Left renal cortex interstitium (tissue), 4 donors: Measurements from ENCODE around the gene MID1. TPM values are rescaled to one million over a fixed set of nuclear protein-coding genes. Genes with fewer than 3 reads are reported as not detected.

Experiments
- DNase-seq, 4 donors: peaks; one replicate each; pipeline ENCODE4 v3.0.0-alpha.2; 2013; ENCODE audit warnings: low read depth in 4 of 4, low spot score in 2 of 4, missing footprints in 1 of 4
- polyA plus RNA-seq, 4 donors: library from polyadenylated mRNA; unstranded; fragments of 120-200 nt; gene quantifications; one replicate each; pipeline ENCODE4 v1.2.1, GENCODE V29; 2013; ENCODE audit not compliant: insufficient read length in 4 of 4

The MID1 gene
- polyA plus RNA-seq, 4 donors: 19.4 to 28.9 (median 25.5) TPM

DNA sequence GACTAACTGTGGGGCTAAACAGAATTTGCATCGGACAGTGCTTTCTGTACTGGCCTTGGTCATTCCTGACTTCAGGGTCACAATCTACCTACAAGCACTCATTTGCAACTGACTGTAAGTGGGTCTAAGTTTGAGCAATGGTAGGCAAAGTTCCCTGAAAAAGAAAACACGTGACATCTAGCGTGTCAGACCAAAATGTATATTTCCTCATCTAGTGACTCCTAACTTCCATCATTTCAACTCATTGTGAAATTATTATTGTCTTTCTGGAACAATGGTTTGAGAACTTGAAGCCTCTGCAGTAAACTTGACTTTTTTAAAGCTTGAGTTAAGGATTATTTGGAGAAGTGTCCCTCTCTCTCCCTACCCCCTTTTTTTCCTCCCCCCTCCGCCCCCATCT is 113.6 kb downstream of the MID1 start:
- DNase-seq: no peak

DNA sequence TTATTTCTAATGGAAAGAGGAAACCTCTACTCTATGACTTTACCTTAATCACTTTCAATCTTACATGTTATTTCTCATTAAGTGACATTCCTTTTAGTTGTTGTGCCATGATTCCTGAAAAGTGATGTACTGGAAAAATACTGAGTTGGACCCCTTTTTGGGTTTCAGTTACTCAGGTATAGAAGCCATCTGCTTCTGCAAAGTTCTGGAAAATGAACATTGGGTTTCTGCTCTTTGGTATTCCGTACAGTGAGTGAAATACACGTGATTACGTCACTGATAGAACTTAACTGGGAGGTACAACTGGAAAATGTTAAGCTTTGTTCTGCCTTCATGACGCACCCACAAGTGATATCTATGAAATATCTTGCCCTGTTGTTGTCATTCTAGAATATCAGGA is 114.7 kb downstream of the MID1 start:
- no peak for DNase-seq

DNA sequence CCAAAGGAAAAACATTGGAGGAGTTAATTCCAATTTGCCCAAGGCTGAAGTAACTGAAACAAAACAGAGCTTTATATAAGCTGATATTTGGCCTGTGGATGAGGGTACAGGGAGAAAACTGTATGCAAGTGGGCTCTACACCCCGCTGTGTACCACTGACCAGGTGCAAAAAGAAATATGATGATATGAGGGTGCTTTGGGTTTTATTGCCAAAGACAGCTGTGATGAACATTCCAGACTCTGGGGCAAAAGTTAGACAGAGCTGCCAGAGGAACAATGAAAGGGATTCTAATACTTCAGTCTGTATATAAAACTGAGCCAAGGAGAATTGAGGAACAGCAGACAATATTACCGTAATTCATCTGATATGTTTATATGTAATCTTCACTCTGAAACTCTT is 117.4 kb downstream of the MID1 start:
- DNase-seq: no peak

DNA sequence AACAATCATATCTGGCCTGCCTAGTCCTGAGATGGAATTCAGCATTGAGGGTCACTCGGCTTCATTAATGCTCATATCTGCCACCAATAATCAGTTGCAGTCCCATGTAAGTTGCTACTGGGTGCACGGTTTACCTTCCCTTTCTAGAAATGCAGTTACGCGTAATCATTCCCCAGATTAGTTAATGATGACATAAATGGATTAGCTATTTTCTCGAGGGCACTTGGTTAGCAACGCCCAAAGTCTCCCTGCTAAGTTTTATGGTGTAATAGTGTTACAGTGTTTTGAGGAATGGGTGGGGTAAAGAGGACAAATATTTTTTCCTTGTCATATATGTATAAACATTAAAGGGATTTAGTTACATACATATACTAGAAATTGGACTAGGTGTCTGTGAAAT is 118.8 kb downstream of the MID1 start:
- no peak for DNase-seq

DNA sequence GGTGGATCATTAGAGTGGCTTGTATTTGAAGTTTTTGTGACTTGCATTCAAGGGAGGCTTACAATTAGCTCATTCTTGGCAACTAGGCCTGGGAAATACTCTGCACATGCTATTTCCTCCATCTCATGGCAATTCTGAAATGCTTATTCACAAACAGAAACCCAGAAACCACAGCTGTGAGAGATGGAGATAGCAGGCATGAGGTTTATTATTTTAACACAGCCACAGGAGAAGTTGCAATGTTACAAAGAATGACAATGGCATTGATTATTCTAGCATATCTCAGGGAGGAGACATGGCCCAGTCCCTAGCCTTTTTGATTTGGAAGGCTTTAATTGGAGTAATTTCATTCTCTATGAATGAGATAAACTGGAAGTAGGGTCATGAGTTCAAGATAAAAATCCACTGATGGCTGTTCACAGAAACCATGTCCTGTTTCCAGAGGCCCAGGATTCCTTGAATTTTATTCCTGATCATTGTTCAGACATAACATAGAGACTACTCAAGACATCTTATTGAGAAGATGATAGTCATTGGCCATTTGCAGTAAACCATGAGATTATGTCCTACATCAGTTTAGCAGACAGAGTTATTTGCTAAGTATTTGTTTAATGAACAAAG is 123.9 kb downstream of the MID1 start:
- DNase-seq: no peak

DNA sequence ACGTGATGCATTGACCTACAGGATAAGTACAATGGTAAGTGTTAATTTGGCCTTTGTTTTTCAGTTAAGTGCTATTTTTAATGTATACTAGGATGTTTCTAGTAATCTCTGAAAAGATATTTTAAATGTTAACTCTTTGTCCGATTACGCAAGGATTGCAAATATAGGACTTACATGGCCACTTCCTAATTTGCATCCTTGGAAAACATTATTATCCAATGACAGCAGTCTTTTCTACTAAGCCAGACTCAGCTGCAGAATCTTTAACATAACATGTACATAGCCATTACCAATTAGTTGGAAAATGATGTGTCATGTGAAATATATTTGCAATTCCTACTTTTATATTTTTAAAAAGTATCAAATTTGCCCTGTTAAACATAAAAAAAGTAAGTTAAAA is 124.7 kb downstream of the MID1 start:
- no peak for DNase-seq

DNA sequence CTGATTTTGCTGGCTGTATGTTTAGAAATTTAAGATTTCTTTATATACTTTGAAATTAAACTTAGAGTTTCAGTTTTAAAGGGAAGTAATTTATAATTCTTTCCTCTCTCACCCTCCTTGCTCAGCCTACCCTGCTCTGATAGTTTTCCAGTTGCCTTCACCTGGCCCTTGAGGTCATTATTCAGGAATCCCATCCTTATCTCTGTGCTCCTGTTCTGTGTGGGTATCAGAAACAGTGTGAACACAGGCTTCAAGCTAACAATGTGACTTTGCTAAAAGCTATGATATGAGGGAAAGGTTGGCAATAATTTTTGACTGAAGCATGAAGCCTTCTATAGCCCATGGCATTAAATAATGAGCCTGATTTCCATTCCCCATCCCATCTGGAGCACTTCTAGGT is 128.1 kb downstream of the MID1 start:
- no peak for DNase-seq

DNA sequence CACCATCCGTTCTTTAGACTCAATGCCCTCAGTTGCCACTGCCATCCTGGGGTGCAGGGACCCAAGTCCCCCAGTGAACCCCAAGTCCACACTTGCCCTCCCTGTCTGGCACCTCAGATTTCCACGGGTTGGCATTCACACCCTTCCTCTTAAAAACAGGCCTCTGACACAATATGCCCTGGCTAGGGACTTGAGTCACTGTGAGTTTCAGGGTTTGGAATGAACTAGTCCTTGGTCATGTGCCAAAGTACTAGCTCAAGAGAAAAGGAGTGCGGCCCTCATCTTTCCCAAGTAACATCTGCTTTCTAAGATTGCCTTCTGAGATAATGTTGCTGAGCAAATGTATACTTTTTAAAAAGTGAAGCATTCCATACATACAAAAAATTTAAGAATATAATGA is 134.0 kb downstream of the MID1 start:
- DNase-seq: no peak

DNA sequence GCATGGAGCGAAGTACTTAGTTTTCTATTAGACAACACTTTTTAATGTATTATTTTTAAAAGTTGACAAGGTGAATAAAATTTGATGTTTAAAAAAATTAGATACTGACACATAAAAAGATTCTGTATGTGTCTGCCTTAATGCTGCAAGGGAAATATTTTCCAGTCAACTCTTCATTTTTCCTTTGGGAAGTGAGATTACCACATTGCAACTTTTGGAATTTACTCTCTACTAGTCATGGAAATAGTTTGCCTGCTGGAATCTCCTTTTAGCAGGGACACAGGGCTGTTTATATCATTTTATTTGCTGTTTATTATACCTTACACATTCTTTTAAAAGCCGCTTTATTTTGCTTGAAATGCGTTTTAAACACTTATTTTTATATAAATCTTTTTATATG is 135.1 kb downstream of the MID1 start:
- DNase-seq: no peak

DNA sequence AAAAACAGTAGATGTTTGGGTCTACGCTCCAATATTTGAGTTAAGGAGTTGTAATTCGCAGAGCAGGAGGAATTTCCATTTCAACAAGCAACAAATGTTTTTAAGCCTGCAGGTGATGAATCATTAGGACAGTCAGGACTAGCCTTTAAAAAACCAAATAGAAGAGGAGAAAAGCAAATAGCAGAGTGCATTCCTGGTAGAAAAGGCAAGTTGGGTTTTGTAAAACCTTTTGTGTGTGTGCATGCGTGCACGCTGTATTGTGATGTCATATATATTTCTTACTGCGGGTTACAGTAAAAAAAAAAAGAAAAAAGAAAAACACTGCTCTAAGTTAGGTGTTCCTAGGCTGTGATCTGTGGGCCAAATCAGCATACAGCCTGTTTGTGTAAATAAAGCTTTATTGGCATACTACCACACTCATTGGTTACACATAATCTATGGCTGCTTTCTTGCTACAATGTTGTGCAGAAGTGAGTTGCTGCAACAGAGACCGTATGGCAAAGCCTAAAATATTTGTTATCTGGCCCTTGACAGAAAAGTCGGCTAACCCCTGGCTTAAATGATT is 135.6 kb downstream of the MID1 start:
- DNase-seq: no peak

DNA sequence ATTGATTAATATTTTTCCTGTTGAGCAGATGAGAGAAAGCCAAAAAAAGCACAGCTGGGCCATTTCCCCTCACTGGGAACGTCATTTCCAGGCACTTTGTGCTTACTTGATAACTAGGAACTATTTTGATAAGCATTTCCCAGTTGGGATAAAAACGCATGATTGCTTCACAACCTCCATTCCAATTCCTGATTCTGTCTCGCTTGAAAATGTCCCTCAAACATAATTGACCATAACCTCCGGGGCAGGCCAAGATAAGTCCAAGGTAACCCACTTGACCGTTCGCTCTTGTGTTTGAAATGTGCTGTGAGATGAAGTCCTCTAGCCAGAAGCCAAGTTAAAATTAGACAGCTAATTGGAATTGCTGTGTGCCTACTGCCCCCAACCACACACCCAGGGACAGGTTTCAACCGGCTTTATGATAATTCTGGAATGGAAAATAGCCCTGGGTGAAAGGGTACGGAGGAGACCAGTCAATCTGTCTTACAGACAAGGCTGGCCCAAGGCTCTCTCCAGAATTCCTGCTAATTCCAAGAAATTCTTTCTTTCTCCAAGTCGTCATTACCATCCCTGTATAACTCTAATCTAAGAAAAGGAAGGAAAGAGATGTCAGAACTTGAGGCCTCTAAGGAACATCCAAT is 137.1 kb downstream of the MID1 start:
- DNase-seq: no peak

DNA sequence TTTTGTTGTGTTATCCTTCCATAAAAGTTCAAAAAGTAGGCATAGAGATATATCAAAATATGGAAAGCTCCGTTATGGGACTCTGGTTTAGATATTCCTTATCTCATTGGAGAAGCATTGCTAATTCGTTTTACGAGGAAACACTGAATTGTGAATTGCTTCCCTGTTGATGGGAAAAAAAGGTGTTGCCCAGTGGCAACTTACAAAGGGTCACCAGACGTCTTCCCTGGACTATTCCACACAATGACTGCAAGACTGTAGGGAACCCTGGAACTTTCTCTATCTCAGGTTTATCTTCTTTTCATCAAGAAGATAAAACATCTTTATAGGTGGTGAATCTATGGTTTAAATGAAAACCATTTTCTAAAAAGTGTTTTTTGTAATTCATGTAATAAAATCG is 137.7 kb downstream of the MID1 start:
- no peak for DNase-seq

DNA sequence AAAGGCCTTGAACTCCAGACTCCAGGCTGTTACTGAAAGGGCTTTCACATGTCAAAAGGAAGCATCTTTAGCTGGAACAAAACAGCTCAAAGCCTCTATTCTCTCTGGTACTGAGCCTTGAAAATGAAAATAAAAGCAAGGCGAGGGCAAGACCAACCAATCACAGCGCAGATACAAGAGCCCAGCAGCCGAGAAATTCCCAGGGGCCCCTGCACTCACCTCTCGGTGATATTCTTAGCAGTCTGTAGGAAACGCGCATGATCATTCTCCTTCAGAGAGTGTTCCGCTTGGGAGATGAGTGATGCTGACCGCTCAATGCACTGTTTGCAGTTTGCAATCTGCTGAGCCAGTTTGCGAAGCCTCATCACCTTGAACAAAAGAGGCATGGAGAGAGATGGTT is 138.1 kb downstream of the MID1 start:
- no peak for DNase-seq

DNA sequence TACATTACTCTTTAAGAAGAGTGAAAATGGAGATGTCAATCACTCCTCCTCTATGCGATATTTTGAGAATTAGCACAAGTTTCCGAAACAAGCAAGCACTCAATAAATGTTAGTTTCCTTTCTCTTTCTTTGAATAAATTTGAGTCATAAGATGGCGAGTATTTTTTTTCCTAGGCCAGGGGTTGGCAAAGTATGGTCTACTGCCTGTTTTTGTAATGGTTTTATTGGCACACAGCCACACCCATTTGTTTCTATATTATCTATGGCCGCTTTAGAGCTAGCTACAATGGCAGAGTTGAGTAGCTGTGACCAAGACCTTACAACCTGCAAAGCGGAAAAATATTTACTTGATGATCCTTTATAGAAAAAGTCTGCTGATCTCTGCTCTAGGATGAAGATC is 139.5 kb downstream of the MID1 start:
- DNase-seq: no peak

DNA sequence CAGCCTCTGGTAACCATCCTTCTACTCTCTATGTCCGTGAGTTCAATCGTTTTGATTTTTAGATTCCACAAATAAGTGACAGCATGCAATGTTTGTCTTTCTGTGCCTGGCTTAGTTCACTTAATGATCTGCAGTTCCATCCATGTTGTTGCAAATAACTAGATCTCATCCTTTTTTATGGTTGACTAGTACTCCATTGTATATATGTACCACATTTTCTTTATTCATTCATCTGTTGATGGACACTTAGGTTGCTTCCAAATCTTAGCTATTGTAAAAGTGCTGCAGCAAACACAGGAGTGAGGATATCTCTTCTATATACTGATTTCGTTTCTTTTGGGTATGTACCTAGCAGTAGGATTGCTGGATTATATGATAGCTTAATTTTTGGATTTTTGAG is 140.9 kb downstream of the MID1 start:
- no peak for DNase-seq

DNA sequence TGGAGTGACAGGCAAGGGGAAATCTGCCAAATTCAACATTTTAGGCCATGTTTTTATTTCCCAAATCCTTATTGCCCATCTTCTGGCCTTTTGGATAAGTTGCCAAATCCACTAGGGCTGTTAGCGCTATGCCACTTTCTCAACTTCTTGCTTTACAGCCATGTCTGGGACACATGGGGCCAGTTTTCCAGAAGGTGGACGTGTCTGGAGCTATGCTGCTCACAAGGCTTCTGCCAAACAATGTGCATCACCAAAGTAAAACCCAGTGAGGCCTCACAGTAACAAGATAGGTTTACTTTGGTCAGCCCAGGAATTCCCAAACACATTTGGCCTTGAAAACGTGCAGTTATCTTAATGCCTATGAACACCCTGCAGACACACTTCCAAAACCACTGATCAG is 142.9 kb downstream of the MID1 start:
- DNase-seq: no peak

DNA sequence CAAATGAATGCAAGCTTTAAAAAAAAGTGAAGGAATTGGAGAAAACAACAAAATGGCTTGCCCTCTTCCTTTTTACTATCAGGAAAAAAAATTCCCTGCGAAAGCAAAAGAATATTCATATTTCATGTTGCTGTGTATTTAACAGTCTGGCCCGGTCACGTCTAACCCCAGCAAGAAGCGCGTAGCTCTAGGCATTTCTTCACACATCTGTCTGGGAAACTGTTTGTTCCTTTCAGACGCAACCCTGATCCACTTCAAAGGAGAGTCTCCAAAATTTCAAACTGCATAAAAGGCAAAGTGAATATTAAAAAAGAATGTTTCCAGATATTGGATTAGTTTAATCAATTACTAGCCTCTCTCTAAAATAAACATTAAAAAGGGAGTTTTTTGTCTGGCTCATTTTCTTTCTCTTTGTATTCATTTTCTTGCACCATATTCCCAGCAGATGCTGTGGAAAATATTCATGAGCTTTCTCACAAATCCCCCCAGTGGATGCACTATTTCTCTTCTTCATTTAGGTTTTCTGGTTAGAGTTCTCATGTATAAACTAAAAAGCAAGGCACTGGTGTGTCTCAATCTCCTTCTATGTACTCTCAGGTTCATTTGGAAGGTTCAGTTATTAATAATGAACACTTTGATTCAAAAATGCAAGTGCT is 145.3 kb downstream of the MID1 start:
- no peak for DNase-seq

DNA sequence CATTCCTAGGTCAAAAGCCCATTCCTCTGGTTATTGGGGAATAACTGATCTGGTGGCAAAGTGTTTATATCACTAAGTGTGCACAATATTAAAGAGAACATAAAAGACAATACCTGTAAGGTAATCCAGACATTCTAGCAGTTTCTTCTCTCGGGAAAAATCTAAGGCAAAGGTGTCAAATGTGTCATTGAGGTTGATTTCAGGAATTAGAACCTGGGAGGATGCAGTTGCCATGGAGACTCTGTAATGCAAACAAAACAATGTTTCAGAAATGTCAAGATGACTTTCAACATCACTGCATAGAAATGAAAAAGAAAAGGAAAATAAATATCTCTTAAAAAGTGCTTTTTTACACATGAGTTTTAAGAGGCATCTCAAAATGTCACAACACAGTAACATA is 145.9 kb downstream of the MID1 start:
- no peak for DNase-seq

DNA sequence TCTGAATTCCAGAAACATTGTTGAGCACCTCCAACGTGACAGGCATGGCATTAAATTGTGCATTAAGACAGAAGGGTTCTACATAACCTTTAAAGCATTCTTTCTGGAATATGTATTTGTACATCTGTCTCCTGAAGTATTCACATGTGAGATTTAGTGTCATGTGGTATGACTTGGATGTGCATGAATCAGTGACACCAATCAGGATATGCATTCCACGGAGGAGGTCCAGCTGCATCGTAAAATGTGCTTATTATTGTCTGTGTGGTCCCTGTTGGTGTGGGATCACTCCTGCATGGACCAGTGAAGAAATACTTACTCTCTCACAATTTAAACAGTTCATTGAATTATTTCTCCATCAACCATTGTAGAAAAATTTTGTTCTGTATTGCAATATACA is 149.0 kb downstream of the MID1 start:
- no peak for DNase-seq

DNA sequence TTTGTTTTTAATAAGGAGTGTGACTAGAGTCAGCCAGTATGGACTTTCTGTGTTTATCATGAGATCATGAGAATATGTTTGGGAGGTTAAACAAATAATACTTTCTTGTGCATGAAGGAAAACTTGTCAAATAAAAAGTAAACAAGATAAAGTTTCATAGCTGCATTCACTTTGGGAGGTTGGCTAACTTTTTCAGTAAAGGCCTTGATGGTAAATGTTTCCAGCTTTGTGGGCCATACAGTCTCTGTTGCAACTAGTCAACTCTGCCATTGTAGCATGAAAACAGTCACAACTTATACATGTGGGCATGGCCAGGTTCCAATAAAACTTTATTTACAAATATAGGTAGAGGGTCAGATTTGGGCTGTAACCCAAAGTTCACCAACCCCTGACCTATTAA is 150.4 kb downstream of the MID1 start:
- no peak for DNase-seq

DNA sequence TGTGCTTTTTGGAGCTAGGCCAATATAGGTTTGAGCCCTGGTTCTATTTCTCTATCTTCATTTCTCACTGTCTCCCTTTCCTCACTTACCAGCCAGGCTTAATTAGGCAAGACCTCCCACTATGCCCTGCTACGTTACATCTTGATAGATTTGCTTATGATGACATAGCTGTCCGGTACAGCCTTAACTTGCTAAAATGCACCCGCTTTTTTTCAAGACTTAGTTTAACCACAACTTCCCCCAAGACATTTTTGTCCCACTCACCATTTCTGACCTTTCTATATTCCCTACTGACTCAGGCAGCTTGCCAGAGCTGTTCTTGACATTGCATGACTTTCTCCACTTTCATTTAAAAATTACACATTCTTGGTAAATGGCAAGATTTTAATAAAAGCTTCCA is 152.6 kb downstream of the MID1 start:
- no peak for DNase-seq

DNA sequence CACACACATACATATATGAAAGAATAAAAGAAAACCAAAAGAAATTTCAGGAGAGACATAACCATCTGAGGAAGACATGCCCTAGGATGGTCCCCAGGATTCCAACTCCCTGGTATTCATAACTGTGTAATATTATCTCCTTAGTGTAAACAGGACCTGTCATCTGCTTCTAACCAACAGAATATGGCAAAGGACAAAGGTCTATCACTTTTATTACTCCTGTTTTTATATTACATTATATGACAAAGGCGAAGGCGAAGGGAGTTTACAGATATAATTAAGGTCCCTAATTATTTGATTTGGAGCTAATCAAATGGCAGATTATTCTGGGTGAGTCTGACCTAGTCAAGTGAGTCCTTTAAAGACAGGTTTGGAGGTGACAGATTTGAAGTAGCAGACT is 155.1 kb downstream of the MID1 start:
- DNase-seq: no peak
